Body of pancreas (tissue), 4 donors: ENCODE measurements around the gene SEC22B. TPM values are rescaled to one million over a fixed set of nuclear protein-coding genes. Genes with fewer than 3 reads are reported as not detected.
A peak's percentile ranks its signal among the peaks of the same experiment; 100 is the strongest.
"Not testable (repeated sequence)": the region's sequence is repeated elsewhere in the genome, so short reads cannot be mapped to it uniquely, and the experiment has no call there.

Source experiments
- ATAC-seq: fragments of 150-250 bp; one replicate; pipeline ENCODE4 v1.9.1; 2016
- DNase-seq, 4 donors: peaks; one replicate each; pipeline ENCODE4 v3.0.0-alpha.2; 2019
- H3K27ac ChIP-seq, 4 donors: fragments of 200-600 bp; sonication (generic); 1 replicate in 3 of 4; 2 replicates in 1 of 4; pipeline versions ENCODE4 v1.5.1 to v1.6.1; 2016 to 2019; ENCODE audit warnings: mild to moderate bottlenecking in 1 of 4, mixed read lengths in 1 of 4, moderate library complexity in 1 of 4
- H3K27me3 ChIP-seq, 2 donors: fragments of 200-600 bp; sonication (generic); one replicate each; pipeline ENCODE4 v1.6.0; 2016; ENCODE audit warnings: mild to moderate bottlenecking in 1 of 2
- H3K36me3 ChIP-seq, 2 donors: fragments of 200-600 bp; sonication (generic); replicated peaks in 1 of 2; 2 replicates each; pipeline ENCODE4 v1.5.1; 2016; ENCODE audit warnings: low read depth in 2 of 2; ENCODE audit not compliant: insufficient read depth in 1 of 2
- H3K4me1 ChIP-seq: fragments of 200-600 bp; sonication (generic); one replicate; pipeline ENCODE4 v1.6.0; 2016
- H3K4me3 ChIP-seq, 2 donors: fragments of 200-600 bp; sonication (generic); 1 replicate in 1 of 2; 2 replicates in 1 of 2; pipeline ENCODE4 v1.5.1; 2016 to 2019
- H3K9me3 ChIP-seq, 3 donors: fragments of 200-600 bp; sonication (generic); 1 replicate in 2 of 3; 2 replicates in 1 of 3; pipeline ENCODE4 v1.5.1; 2016
- WGBS, 2 donors: methylation state at CpG; one replicate each; pipeline ENCODE4 v1.1.5; 2017; 5-methylcytosine and 5-hydroxymethylcytosine counted together
- intact Hi-C: fragments of 100-400 bp; cut with DNase I; formaldehyde crosslinking; loops from one replicate; pipeline ENCODE4 v1.15.1; 2023
- total RNA-seq, 2 donors: library from RNA; depleted of rRNA; stranded (reverse); fragments of >200 nt; gene quantifications; one replicate each; pipeline ENCODE4 v1.1.0, GENCODE V29; 2016

The SEC22B gene
- total RNA-seq, 2 donors from 2014 or later, result 20.8 to 32.2 TPM

GRCh38 chr1:120117371-120118177 is 58.7 kb downstream of the SEC22B start:
- H3K9me3 ChIP-seq, H3K4me3 ChIP-seq, H3K4me1 ChIP-seq, intact Hi-C loops, H3K27ac ChIP-seq, H3K36me3 ChIP-seq, H3K27me3 ChIP-seq: not testable (repeated sequence)
- WGBS, 2 donors, result 2 to 6% methylated on average over 2 of the region's 4 CpGs
- peak; percentile 19 to 71 (median 45) for DNase-seq
- ATAC-seq, result peak; percentile 41

- H3K27ac ChIP-seq, H3K36me3 ChIP-seq, intact Hi-C loops, H3K9me3 ChIP-seq, H3K27me3 ChIP-seq, H3K4me1 ChIP-seq, ATAC-seq, H3K4me3 ChIP-seq, DNase-seq: not testable (repeated sequence)
- 89 to 100% methylated on average over 2 of the region's 2 CpGs for WGBS, 2 donors
These were observed 60.2 kb downstream of the SEC22B start for GRCh38 chr1:120116094-120116493.

DNA sequence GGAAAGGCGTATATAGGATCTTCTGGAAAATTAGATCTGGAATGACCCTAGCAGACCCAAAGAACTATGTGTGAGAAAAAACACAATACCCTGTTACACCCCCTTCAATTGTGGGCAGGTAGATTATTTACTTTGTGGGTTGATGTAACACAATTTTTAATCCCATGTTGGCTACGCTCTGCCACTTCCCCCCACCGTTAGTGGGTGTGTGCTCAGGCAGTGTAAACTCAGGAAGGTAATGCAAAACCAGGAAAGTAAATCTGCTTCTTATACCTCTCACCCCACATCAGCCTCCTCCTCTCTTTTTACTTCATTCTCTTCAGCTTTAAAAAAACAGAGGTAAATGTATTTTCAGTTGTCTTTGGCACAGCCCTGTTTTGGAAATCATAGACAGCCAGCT is 63.2 kb downstream of the SEC22B start:
- H3K27me3 ChIP-seq, H3K9me3 ChIP-seq, intact Hi-C loops, DNase-seq, H3K4me3 ChIP-seq, H3K4me1 ChIP-seq, H3K27ac ChIP-seq, H3K36me3 ChIP-seq: not testable (repeated sequence)
- ATAC-seq, result peak; percentile 53
- WGBS, 2 donors, result 53% methylated on average over 2 of the region's 3 CpGs; no CpG with 5 or more reads in 1 of the 2 donors

DNA sequence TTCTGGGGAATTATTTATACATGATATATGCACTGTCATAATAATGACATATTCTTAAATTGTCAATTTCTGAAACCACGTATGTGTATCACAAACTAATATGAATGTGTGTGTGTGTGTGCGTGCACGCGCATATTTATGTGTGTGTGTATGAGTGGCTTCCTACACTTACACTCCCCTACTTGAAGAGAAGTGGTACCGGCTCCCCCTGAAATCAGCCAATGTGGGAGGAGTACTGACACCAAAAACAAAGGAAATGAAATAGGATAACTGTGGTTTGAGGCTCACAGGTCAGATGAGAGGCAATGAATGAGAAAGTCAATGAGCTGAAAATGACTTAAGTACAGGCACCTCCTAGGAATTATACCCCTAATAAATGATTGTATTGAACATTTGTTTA is 64.1 kb downstream of the SEC22B start:
- intact Hi-C loops, H3K9me3 ChIP-seq, H3K4me3 ChIP-seq, ATAC-seq, DNase-seq, H3K27me3 ChIP-seq, H3K36me3 ChIP-seq, H3K27ac ChIP-seq, H3K4me1 ChIP-seq: not testable (repeated sequence)
- WGBS, 2 donors, result 71 to 79% methylated on average over 5 of the region's 5 CpGs

- no CpG with 5 or more reads among the region's 3 CpGs for WGBS, 2 donors
- H3K4me3 ChIP-seq, DNase-seq, H3K27ac ChIP-seq, H3K4me1 ChIP-seq, H3K27me3 ChIP-seq, intact Hi-C loops, H3K9me3 ChIP-seq, H3K36me3 ChIP-seq: not testable (repeated sequence)
- ATAC-seq, result peak; percentile 72
These were observed 64.5 kb downstream of the SEC22B start for GRCh38 chr1:120111771-120112170.

DNA sequence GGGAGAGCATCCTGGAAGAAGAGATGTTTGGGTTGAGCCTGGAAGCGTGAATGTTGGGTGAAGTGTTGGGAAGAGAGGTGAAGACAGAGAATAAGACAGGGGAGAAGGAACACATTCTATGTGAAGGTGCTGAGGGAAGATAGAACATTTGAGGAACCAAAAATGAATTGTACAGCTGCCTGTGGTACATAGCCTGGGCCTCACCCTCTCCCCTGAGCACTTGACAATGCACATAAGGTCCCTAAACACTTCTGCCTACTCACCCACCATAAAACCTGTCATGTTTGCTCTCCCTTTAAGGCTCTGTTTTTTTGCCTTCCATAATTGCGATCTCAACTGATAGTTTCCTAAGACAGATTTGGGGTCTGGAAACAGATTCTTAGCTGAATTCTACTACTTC is 65.3 kb downstream of the SEC22B start:
- DNase-seq, H3K4me3 ChIP-seq, H3K27me3 ChIP-seq, H3K9me3 ChIP-seq, H3K27ac ChIP-seq, ATAC-seq, intact Hi-C loops, H3K36me3 ChIP-seq, H3K4me1 ChIP-seq: not testable (repeated sequence)
- WGBS, 2 donors, result 100% methylated on average over 1 of the region's 2 CpGs; no CpG with 5 or more reads in 1 of the 2 donors

- H3K4me3 ChIP-seq, ATAC-seq, H3K27me3 ChIP-seq, DNase-seq, intact Hi-C loops, H3K36me3 ChIP-seq, H3K27ac ChIP-seq, H3K9me3 ChIP-seq, H3K4me1 ChIP-seq: not testable (repeated sequence)
- WGBS, 2 donors, result 87 to 89% methylated on average over 7 of the region's 9 CpGs
These were observed 66.7 kb downstream of the SEC22B start for GRCh38 chr1:120109656-120110055.

- H3K4me3 ChIP-seq, ATAC-seq, H3K27me3 ChIP-seq, H3K4me1 ChIP-seq, H3K36me3 ChIP-seq, intact Hi-C loops, H3K27ac ChIP-seq, H3K9me3 ChIP-seq, DNase-seq: not testable (repeated sequence)
- WGBS, 2 donors, result 86 to 88% methylated on average over 4 to 10 of the region's 10 CpGs
These were observed 67.1 kb downstream of the SEC22B start for GRCh38 chr1:120109180-120109579.

GRCh38 chr1:120105288-120105687 is 71.0 kb downstream of the SEC22B start:
- intact Hi-C loops, H3K4me1 ChIP-seq, H3K4me3 ChIP-seq, DNase-seq, H3K9me3 ChIP-seq, ATAC-seq, H3K36me3 ChIP-seq, H3K27me3 ChIP-seq, H3K27ac ChIP-seq: not testable (repeated sequence)
- 70 to 75% methylated on average over 1 of the region's 2 CpGs for WGBS, 2 donors

DNA sequence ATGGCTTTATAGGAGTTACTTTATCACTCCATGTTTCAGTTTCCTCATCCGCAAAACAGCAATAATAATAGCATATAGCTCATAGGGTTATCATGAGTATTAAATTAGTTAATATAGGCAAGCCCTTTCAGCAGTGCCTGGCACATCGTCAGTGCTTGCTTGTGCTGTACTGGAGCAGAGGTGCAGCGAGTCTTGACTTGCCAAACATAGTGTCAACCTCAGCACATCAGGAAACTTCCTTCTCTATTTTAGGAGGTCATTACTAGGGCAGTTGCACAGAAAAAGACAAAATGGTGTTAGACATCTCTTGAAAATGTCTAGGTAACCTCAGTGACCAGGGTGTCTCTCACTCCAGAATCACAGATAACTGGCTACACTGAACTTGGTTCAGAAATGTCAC is 72.6 kb downstream of the SEC22B start:
- no CpG with 5 or more reads among the region's 3 CpGs for WGBS, 2 donors
- intact Hi-C loops, result not testable (repeated sequence)

DNA sequence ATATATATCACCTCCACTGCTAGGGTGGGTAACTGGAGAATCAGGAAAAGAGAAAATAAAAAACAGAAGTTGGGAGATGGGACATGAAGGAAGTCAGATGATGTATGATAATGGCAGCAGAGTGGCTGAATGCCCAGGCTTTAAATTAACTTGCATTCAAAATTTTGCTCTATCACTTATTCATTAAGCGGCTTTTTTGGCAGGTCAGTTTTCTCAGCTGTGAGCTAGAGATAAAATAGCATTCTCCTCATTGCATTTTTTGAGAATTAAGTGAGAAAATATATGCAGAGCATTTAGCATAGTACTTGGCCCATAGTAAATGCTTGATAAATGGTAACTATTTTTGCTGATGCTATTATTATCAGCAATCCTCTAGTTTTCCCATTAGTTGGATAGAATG is 74.7 kb downstream of the SEC22B start:
- intact Hi-C loops, H3K27ac ChIP-seq, H3K36me3 ChIP-seq, H3K9me3 ChIP-seq, ATAC-seq, DNase-seq, H3K4me3 ChIP-seq, H3K4me1 ChIP-seq, H3K27me3 ChIP-seq: not testable (repeated sequence)
- 96 to 100% methylated on average over 1 of the region's 1 CpG for WGBS, 2 donors

More for the DNA sequence above, 72.6 kb downstream of the SEC22B start:
- H3K36me3 ChIP-seq, DNase-seq, H3K4me1 ChIP-seq, H3K27ac ChIP-seq, H3K27me3 ChIP-seq, H3K4me3 ChIP-seq, ATAC-seq, H3K9me3 ChIP-seq: not testable (repeated sequence)
